ENCODE results near the gene CDKN1A. TPM values are rescaled to one million over a fixed set of nuclear protein-coding genes. Genes with fewer than 3 reads are reported as not detected.

CDKN1A gene
- total and polyA plus RNA-seq, 2 experiments from 2014 or later: 549 to 813 TPM

GRCh38 chr6:36712816-36713215, 34.3 kb downstream of the CDKN1A start:
- WGBS, 2 experiments (ENCODE audit: low coverage in 1 of 2, low lambda C conversion rate in 2 of 2, missing lambda C conversion rate in 2 of 2): 92 to 96% methylated on average over 4 of the region's 4 CpGs
- TF ChIP-seq EZH2 (IDR thresholded peaks at IDR 0.05; ENCODE audit: insufficient read depth, poor library complexity, severe bottlenecking) (no peak), EZH2phosphoT487 (IDR thresholded peaks at IDR 0.05; ENCODE audit: insufficient read depth, low read depth) (no peak)
- no peak overlapping the region for H3K27ac ChIP-seq
- H2AFZ ChIP-seq: no peak overlapping the region
- H3K9ac ChIP-seq: no peak overlapping the region
- in situ Hi-C loops (cut with MboI): no loop called here
- no peaks in the 10 kb centered on the region for H4K20me1 ChIP-seq (ENCODE audit: insufficient read depth)
- no peak overlapping the region for H3K4me2 ChIP-seq (ENCODE audit: unreplicated experiment)
- H3K27me3 ChIP-seq (replicated peaks; ENCODE audit: insufficient read depth): no peaks in the 10 kb centered on the region
- H3K9me3 ChIP-seq (ENCODE audit: low read depth): no peaks in the 10 kb centered on the region
- DNase-seq: no peak
- H3K4me3 ChIP-seq: no peak overlapping the region
- no peaks in the 10 kb centered on the region for H3K79me2 ChIP-seq (ENCODE audit: insufficient read depth)
- H3F3A ChIP-seq (ENCODE audit: insufficient read depth): 0 out of 2 replicates have a peak, but pooled peaks cover 12% of the 10 kb centered on the region
- no peaks in the 10 kb centered on the region for H3K9me2 ChIP-seq (ENCODE audit: insufficient read depth)
- peaks cover 11% of the 10 kb centered on the region for H3K4me1 ChIP-seq (ENCODE audit: insufficient read depth)
- H3K36me3 ChIP-seq (ENCODE audit: low read depth): no peaks in the 10 kb centered on the region

- no peaks in the 10 kb centered on the region for H3K27me3 ChIP-seq (replicated peaks; ENCODE audit: insufficient read depth)
- H3K4me1 ChIP-seq (ENCODE audit: insufficient read depth): peaks cover 11% of the 10 kb centered on the region
- no peaks in the 10 kb centered on the region for H4K20me1 ChIP-seq (ENCODE audit: insufficient read depth)
- no peak overlapping the region for H2AFZ ChIP-seq
- in situ Hi-C loops (cut with MboI): no loop called here
- H3F3A ChIP-seq (ENCODE audit: insufficient read depth): 0 out of 2 replicates have a peak, but pooled peaks cover 12% of the 10 kb centered on the region
- no peaks in the 10 kb centered on the region for H3K9me3 ChIP-seq (ENCODE audit: low read depth)
- TF ChIP-seq EZH2 (IDR thresholded peaks at IDR 0.05; ENCODE audit: insufficient read depth, poor library complexity, severe bottlenecking) (no peak), EZH2phosphoT487 (IDR thresholded peaks at IDR 0.05; ENCODE audit: insufficient read depth, low read depth) (no peak)
- no peak overlapping the region for H3K4me2 ChIP-seq (ENCODE audit: unreplicated experiment)
- H3K4me3 ChIP-seq: no peak overlapping the region
- no peaks in the 10 kb centered on the region for H3K9me2 ChIP-seq (ENCODE audit: insufficient read depth)
- no peak overlapping the region for H3K9ac ChIP-seq
- no peaks in the 10 kb centered on the region for H3K79me2 ChIP-seq (ENCODE audit: insufficient read depth)
- WGBS, 2 experiments (ENCODE audit: low coverage in 1 of 2, low lambda C conversion rate in 2 of 2, missing lambda C conversion rate in 2 of 2): 85 to 88% methylated on average over 6 to 8 of the region's 8 CpGs
- H3K36me3 ChIP-seq (ENCODE audit: low read depth): no peaks in the 10 kb centered on the region
- no peak overlapping the region for H3K27ac ChIP-seq
- no peak for DNase-seq
Observed at GRCh38 chr6:36713846-36714245, 35.3 kb downstream of the CDKN1A start.

- H3K4me3 ChIP-seq: no peak overlapping the region
- no peaks in the 10 kb centered on the region for H3K9me2 ChIP-seq (ENCODE audit: insufficient read depth)
- no peaks in the 10 kb centered on the region for H3K27me3 ChIP-seq (replicated peaks; ENCODE audit: insufficient read depth)
- in situ Hi-C loops (cut with MboI): no loop called here
- no peaks in the 10 kb centered on the region for H3K36me3 ChIP-seq (ENCODE audit: low read depth)
- H3K4me1 ChIP-seq (ENCODE audit: insufficient read depth): peaks cover 11% of the 10 kb centered on the region
- H3K27ac ChIP-seq: no peak overlapping the region
- WGBS, 2 experiments (ENCODE audit: low coverage in 1 of 2, low lambda C conversion rate in 2 of 2, missing lambda C conversion rate in 2 of 2): 75 to 81% methylated on average over 10 of the region's 10 CpGs
- DNase-seq: no peak
- no peak overlapping the region for H3K4me2 ChIP-seq (ENCODE audit: unreplicated experiment)
- H3K79me2 ChIP-seq (ENCODE audit: insufficient read depth): no peaks in the 10 kb centered on the region
- 0 out of 2 replicates have a peak, but pooled peaks cover 12% of the 10 kb centered on the region for H3F3A ChIP-seq (ENCODE audit: insufficient read depth)
- no peak overlapping the region for H3K9ac ChIP-seq
- no peaks in the 10 kb centered on the region for H3K9me3 ChIP-seq (ENCODE audit: low read depth)
- no peaks in the 10 kb centered on the region for H4K20me1 ChIP-seq (ENCODE audit: insufficient read depth)
- TF ChIP-seq EZH2phosphoT487 (IDR thresholded peaks at IDR 0.05; ENCODE audit: insufficient read depth, low read depth) (no peak), EZH2 (IDR thresholded peaks at IDR 0.05; ENCODE audit: insufficient read depth, poor library complexity, severe bottlenecking) (no peak)
- H2AFZ ChIP-seq: no peak overlapping the region
Observed at GRCh38 chr6:36714511-36714910, 36.0 kb downstream of the CDKN1A start.

- Histone ChIP-seq H3K27ac (no peak overlapping the region), H3K9ac (no peak overlapping the region), H2AFZ (no peak overlapping the region), H3K4me2 (ENCODE audit: unreplicated experiment) (no peak overlapping the region), H3K9me2 (ENCODE audit: insufficient read depth) (no peaks in the 10 kb centered on the region), H4K20me1 (ENCODE audit: insufficient read depth) (no peaks in the 10 kb centered on the region), H3K36me3 (ENCODE audit: low read depth) (no peaks in the 10 kb centered on the region), H3K9me3 (ENCODE audit: low read depth) (no peaks in the 10 kb centered on the region), H3K4me3 (no peak overlapping the region), H3K4me1 (ENCODE audit: insufficient read depth) (peaks cover 11% of the 10 kb centered on the region), H3F3A (ENCODE audit: insufficient read depth) (0 out of 2 replicates have a peak, but pooled peaks cover 12% of the 10 kb centered on the region), H3K27me3 (replicated peaks; ENCODE audit: insufficient read depth) (no peaks in the 10 kb centered on the region), H3K79me2 (ENCODE audit: insufficient read depth) (no peaks in the 10 kb centered on the region)
- no peak for DNase-seq
- in situ Hi-C loops (cut with MboI): no loop called here
- TF ChIP-seq EZH2phosphoT487 (IDR thresholded peaks at IDR 0.05; ENCODE audit: insufficient read depth, low read depth) (no peak), EZH2 (IDR thresholded peaks at IDR 0.05; ENCODE audit: insufficient read depth, poor library complexity, severe bottlenecking) (no peak)
- 91 to 94% methylated on average over 7 of the region's 7 CpGs for WGBS, 2 experiments (ENCODE audit: low coverage in 1 of 2, low lambda C conversion rate in 2 of 2, missing lambda C conversion rate in 2 of 2)
Observed at GRCh38 chr6:36715469-36715868, 37.0 kb downstream of the CDKN1A start.

Data from GM23248 (cell line).